Ovary (tissue), 3 donors: ENCODE results near the gene KMT2E.

Source experiments
- CTCF ChIP-seq, 3 donors: fragments of 450-650 bp in 2 of 3; fragments of 200-600 bp in 1 of 3; IDR thresholded peaks; one replicate each; pipeline versions ENCODE4 v1.5.1 to v1.8.0; 2016 to 2022; ENCODE audit warnings: antibody characterized with exemption in 3 of 3, mild to moderate bottlenecking in 1 of 3
- POLR2A ChIP-seq: fragments of 450-650 bp; IDR thresholded peaks from one replicate; pipeline ENCODE4 v1.6.1; 2017; ENCODE audit warnings: antibody characterized with exemption, mild to moderate bottlenecking, moderate library complexity
- donor health status: DM: no; HTN: no; CAD: no.

GRCh38 chr7:105021352-105021751, 7.3 kb downstream of the KMT2E start:
- TF ChIP-seq POLR2A: no peak
- no peak for TF ChIP-seq CTCF (IDR thresholded peaks at IDR 0.05)
